ENCODE measurements around the gene PEX11A.
"Not testable (repeated sequence)": the region's sequence is repeated elsewhere in the genome, so short reads cannot be mapped to it uniquely, and the experiment has no call there.

Gene PEX11A
- 0.48 to 4.1 reads per million in 2 donors for total RNA-seq

- DNase-seq: peak; percentile 53
Measured at GRCh38 chr15:89690276-89691218, at the start of gene PEX11A, which contains the start of gene WDR93. Gene PEX11A, minus strand, starts transcription at chr15:89690754. Its CDS starts 122 bp downstream, at chr15:89690632. Gene WDR93, plus strand, starts transcription at chr15:89690811. Its CDS starts 10,936 bp downstream, at chr15:89701747.

- peak; percentile 29 for DNase-seq
Measured at GRCh38 chr15:89740137-89740536, 49.6 kb upstream of the PEX11A start.

GRCh38 chr15:89735773-89736172 is 45.2 kb upstream of the PEX11A start:
- no peak for DNase-seq

GRCh38 chr15:89732451-89733172 is 42.1 kb upstream of the PEX11A start:
- DNase-seq: no peak

- no peak for DNase-seq
Measured at GRCh38 chr15:89731275-89731674, 40.7 kb upstream of the PEX11A start.

- DNase-seq: no peak
Measured at GRCh38 chr15:89728254-89728653, 37.7 kb upstream of the PEX11A start.

GRCh38 chr15:89725064-89725463 is 34.5 kb upstream of the PEX11A start:
- no peak for DNase-seq

- DNase-seq: no peak
Measured at GRCh38 chr15:89724621-89725020, 34.1 kb upstream of the PEX11A start.

- no peak for DNase-seq
Measured at GRCh38 chr15:89723031-89723430, 32.5 kb upstream of the PEX11A start.

GRCh38 chr15:89714775-89715174 is 24.2 kb upstream of the PEX11A start:
- DNase-seq: no peak

- DNase-seq: no peak
Measured at GRCh38 chr15:89707577-89707976, 17.0 kb upstream of the PEX11A start.

GRCh38 chr15:89704411-89704810 is 13.9 kb upstream of the PEX11A start:
- no peak for DNase-seq

GRCh38 chr15:89695198-89695597 is 4.6 kb upstream of the PEX11A start:
- DNase-seq: no peak

GRCh38 chr15:89693696-89694095 is 3.1 kb upstream of the PEX11A start:
- DNase-seq: no peak

- DNase-seq: no peak
Measured at GRCh38 chr15:89693091-89693490, 2.5 kb upstream of the PEX11A start.

- DNase-seq: not testable (repeated sequence)
Measured at GRCh38 chr15:89689930-89690275, 651 bp downstream of the PEX11A start.

GRCh38 chr15:89686522-89686921 is 4.0 kb downstream of the PEX11A start:
- DNase-seq: no peak

GRCh38 chr15:89685995-89686394 is 4.6 kb downstream of the PEX11A start:
- no peak for DNase-seq

- no peak for DNase-seq
Measured at GRCh38 chr15:89681146-89681545, 9.4 kb downstream of the PEX11A start.

GRCh38 chr15:89680282-89680873 is 10.2 kb downstream of the PEX11A start:
- no peak for DNase-seq

GRCh38 chr15:89679212-89679611 is 11.3 kb downstream of the PEX11A start, which contains the start of gene PLIN1:
Gene PLIN1, minus strand, starts transcription at chr15:89679367. Its CDS starts 1,878 bp downstream, at chr15:89677489.
- DNase-seq: no peak

GRCh38 chr15:89677381-89677780 is 13.2 kb downstream of the PEX11A start:
- DNase-seq: no peak

GRCh38 chr15:89675606-89676005 is 14.9 kb downstream of the PEX11A start:
- no peak for DNase-seq
